ENCODE measurements around the gene OCEL1.

GRCh38 chr19:17185590-17185989, 40.4 kb upstream of the OCEL1 start:
- no peak for TF ChIP-seq CTCF (conservative IDR thresholded peaks at IDR 0.05; ENCODE audit: low read length)
- TF ChIP-seq EZH2phosphoT487 (IDR thresholded peaks at IDR 0.05; ENCODE audit: borderline replicate concordance, low read depth, low read length): no peak

Measured in OCI-LY7 (cell line).